SK-N-SH (cell line): ENCODE data around the gene TSSK3.

ENCODE experiments used
- GATA2 ChIP-seq: sonication (generic); formaldehyde crosslinking; IDR thresholded peaks from 2 replicates; pipeline ENCODE4 v1.5.0; 2020; ENCODE audit warnings: mild to moderate bottlenecking, missing genetic modification reagents
- TCF12 ChIP-seq: IDR thresholded peaks from 2 replicates; pipeline ENCODE4 v1.4.0; 2012
- YY1 ChIP-seq: IDR thresholded peaks from 2 replicates; pipeline ENCODE4 v1.4.0; 2012; ENCODE audit warnings: low read depth, mild to moderate bottlenecking
- TF ChIP-seq, protein P1 (sequence below): fragments of 200-600 bp; sonication (generic); IDR thresholded peaks from 2 replicates; pipeline ENCODE4 v1.6.1; 2017; ENCODE audit warnings: antibody characterized with exemption, mild to moderate bottlenecking, moderate library complexity
- TF ChIP-seq, protein P2 (sequence below): IDR thresholded peaks from 2 replicates; pipeline ENCODE4 v1.4.0; 2012; ENCODE audit warnings: low read depth, borderline replicate concordance
- TF ChIP-seq, protein P3 (sequence below): IDR thresholded peaks from 2 replicates; pipeline ENCODE4; 2012

DNA sequence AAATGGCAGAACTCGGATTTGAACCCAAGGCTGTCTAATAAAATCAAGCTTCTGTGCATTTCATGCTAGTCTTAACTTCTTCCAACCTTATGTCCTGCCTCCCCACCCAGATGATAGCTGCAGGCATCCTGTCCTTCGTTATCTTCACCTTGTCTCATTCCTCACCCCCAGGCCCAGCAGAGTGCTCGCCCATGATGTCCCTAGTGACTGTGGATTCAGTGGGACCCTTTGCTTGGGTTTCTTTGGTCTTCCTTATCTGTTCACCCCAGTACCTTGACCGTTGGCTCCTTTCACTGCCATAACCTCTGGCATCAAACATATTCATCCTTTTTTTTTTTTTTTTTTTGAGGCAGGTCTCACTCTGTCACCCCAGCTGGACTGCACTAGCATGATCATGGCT, 37.5 kb downstream of the TSSK3 start:
- TF ChIP-seq, protein P1, sequence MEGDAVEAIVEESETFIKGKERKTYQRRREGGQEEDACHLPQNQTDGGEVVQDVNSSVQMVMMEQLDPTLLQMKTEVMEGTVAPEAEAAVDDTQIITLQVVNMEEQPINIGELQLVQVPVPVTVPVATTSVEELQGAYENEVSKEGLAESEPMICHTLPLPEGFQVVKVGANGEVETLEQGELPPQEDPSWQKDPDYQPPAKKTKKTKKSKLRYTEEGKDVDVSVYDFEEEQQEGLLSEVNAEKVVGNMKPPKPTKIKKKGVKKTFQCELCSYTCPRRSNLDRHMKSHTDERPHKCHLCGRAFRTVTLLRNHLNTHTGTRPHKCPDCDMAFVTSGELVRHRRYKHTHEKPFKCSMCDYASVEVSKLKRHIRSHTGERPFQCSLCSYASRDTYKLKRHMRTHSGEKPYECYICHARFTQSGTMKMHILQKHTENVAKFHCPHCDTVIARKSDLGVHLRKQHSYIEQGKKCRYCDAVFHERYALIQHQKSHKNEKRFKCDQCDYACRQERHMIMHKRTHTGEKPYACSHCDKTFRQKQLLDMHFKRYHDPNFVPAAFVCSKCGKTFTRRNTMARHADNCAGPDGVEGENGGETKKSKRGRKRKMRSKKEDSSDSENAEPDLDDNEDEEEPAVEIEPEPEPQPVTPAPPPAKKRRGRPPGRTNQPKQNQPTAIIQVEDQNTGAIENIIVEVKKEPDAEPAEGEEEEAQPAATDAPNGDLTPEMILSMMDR = no peak
- TF ChIP-seq GATA2 (CRISPR knock-in tag) (no peak), YY1 (no peak), TCF12 (no peak)
- TF ChIP-seq, protein P2, sequence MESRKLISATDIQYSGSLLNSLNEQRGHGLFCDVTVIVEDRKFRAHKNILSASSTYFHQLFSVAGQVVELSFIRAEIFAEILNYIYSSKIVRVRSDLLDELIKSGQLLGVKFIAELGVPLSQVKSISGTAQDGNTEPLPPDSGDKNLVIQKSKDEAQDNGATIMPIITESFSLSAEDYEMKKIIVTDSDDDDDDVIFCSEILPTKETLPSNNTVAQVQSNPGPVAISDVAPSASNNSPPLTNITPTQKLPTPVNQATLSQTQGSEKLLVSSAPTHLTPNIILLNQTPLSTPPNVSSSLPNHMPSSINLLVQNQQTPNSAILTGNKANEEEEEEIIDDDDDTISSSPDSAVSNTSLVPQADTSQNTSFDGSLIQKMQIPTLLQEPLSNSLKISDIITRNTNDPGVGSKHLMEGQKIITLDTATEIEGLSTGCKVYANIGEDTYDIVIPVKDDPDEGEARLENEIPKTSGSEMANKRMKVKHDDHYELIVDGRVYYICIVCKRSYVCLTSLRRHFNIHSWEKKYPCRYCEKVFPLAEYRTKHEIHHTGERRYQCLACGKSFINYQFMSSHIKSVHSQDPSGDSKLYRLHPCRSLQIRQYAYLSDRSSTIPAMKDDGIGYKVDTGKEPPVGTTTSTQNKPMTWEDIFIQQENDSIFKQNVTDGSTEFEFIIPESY = no peak
- TF ChIP-seq, protein P3, sequence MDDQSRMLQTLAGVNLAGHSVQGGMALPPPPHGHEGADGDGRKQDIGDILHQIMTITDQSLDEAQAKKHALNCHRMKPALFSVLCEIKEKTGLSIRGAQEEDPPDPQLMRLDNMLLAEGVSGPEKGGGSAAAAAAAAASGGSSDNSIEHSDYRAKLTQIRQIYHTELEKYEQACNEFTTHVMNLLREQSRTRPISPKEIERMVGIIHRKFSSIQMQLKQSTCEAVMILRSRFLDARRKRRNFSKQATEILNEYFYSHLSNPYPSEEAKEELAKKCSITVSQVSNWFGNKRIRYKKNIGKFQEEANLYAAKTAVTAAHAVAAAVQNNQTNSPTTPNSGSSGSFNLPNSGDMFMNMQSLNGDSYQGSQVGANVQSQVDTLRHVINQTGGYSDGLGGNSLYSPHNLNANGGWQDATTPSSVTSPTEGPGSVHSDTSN = no peak
